Neuronal stem cell (in vitro differentiated cells): Measurements from ENCODE around the gene MOAP1.
"Not testable (repeated sequence)": the region's sequence is repeated elsewhere in the genome, so short reads cannot be mapped to it uniquely, and the experiment has no call there.

Experiments used
- DNase-seq: peaks from one replicate; pipeline ENCODE4 v3.0.0-alpha.2; 2013; ENCODE audit warnings: low spot score
- H2AFZ ChIP-seq: one replicate; pipeline ENCODE4 v1.6.1; 2013; ENCODE audit warnings: mild to moderate bottlenecking, low read length, inconsistent platforms
- H2AK5ac ChIP-seq: 2 replicates; pipeline ENCODE4 v1.6.1; 2013; ENCODE audit warnings: low read depth, mild to moderate bottlenecking, inconsistent platforms, low read length, moderate library complexity, mixed read lengths
- H2BK120ac ChIP-seq: 2 replicates; pipeline ENCODE4 v1.6.1; 2013; ENCODE audit warnings: low read depth, mild to moderate bottlenecking, inconsistent platforms, low read length, moderate library complexity, mixed read lengths
- H2BK12ac ChIP-seq: one replicate; pipeline ENCODE4 v1.6.1; 2013; ENCODE audit warnings: low read length, inconsistent platforms
- H2BK15ac ChIP-seq: 2 replicates; pipeline ENCODE4 v1.6.1; 2013; ENCODE audit warnings: mild to moderate bottlenecking, low read length, inconsistent platforms, mixed read lengths
- H2BK5ac ChIP-seq: one replicate; pipeline ENCODE4 v1.6.1; 2013; ENCODE audit warnings: inconsistent platforms, mild to moderate bottlenecking, low read length, moderate library complexity
- H3K14ac ChIP-seq: one replicate; pipeline ENCODE4 v1.6.1; 2013; ENCODE audit warnings: low read length, inconsistent platforms
- H3K18ac ChIP-seq: 2 replicates; pipeline ENCODE4 v1.6.1; 2013; ENCODE audit warnings: low read length, inconsistent platforms
- H3K23ac ChIP-seq: 2 replicates; pipeline ENCODE4 v1.6.1; 2013; ENCODE audit warnings: low read depth, mild to moderate bottlenecking, mixed read lengths, low read length, inconsistent platforms; ENCODE audit not compliant: poor library complexity
- H3K27ac ChIP-seq: replicated peaks from 3 replicates; pipeline ENCODE4 v1.5.1; 2013; ENCODE audit warnings: low read length, inconsistent platforms
- H3K27me3 ChIP-seq, 3 experiments: 2 replicates each; pipeline ENCODE4 v1.6.1; 2013; ENCODE audit warnings: low read length in 3 of 3, mild to moderate bottlenecking in 2 of 3, inconsistent platforms in 1 of 3, low read depth in 1 of 3, mixed read lengths in 1 of 3, moderate library complexity in 1 of 3; ENCODE audit not compliant: control insufficient read depth in 3 of 3, insufficient read depth in 3 of 3
- H3K36me3 ChIP-seq, 2 donors: replicated peaks in 1 of 2; 2 replicates each; pipeline ENCODE4 v1.6.1; 2013; ENCODE audit warnings: low read length in 2 of 2; ENCODE audit not compliant: control insufficient read depth in 2 of 2, insufficient read depth in 2 of 2
- H3K4ac ChIP-seq: 2 replicates; pipeline ENCODE4 v1.6.1; 2013; ENCODE audit warnings: inconsistent platforms, mild to moderate bottlenecking, low read length, moderate library complexity
- H3K4me1 ChIP-seq, 2 donors: 1 replicate in 1 of 2; 2 replicates in 1 of 2; pipeline ENCODE4 v1.6.1; 2013; ENCODE audit warnings: low read length in 2 of 2, low read depth in 1 of 2; ENCODE audit not compliant: control insufficient read depth in 2 of 2, insufficient read depth in 1 of 2
- H3K4me2 ChIP-seq: one replicate; pipeline ENCODE4 v1.6.1; 2013; ENCODE audit warnings: mild to moderate bottlenecking, low read length, inconsistent platforms; ENCODE audit not compliant: insufficient read depth, poor library complexity, severe bottlenecking
- H3K4me3 ChIP-seq, 2 donors: 2 replicates each; pipeline ENCODE4 v1.5.1; 2013; ENCODE audit warnings: low read length in 2 of 2, mild to moderate bottlenecking in 2 of 2, inconsistent platforms in 1 of 2, moderate library complexity in 1 of 2
- H3K79me1 ChIP-seq: one replicate; pipeline ENCODE4 v1.6.1; 2013; ENCODE audit warnings: low read depth, mild to moderate bottlenecking, inconsistent platforms, low read length, moderate library complexity
- H3K9ac ChIP-seq: one replicate; pipeline ENCODE4 v1.6.1; 2013; ENCODE audit warnings: mild to moderate bottlenecking, low read depth, low read length, inconsistent platforms; ENCODE audit not compliant: poor library complexity
- H3K9me3 ChIP-seq, 2 donors: replicated peaks in 1 of 2; 2 replicates each; pipeline versions ENCODE3 to v1.6.1; 2013; ENCODE audit warnings: low read length in 2 of 2, mild to moderate bottlenecking in 2 of 2, inconsistent platforms in 1 of 2, low read depth in 1 of 2, mixed read lengths in 1 of 2, moderate library complexity in 1 of 2; ENCODE audit not compliant: control insufficient read depth in 2 of 2, insufficient read depth in 1 of 2
- H4K8ac ChIP-seq: one replicate; pipeline ENCODE4 v1.6.1; 2013; ENCODE audit warnings: low read depth, mild to moderate bottlenecking, inconsistent platforms, low read length, moderate library complexity
- H4K91ac ChIP-seq: one replicate; pipeline ENCODE4 v1.6.1; 2013; ENCODE audit warnings: low read length, low read depth, mild to moderate bottlenecking, inconsistent platforms; ENCODE audit not compliant: poor library complexity
- WGBS, 2 donors: extraction: QIAGEN DNeasy Blood & Tissue Kit; methylation state at CpG; one replicate each; pipeline ENCODE4 v1.1.7; 2013; ENCODE audit warnings: missing lambda C conversion rate in 2 of 2, mixed read lengths in 1 of 2; ENCODE audit not compliant: insufficient read length in 2 of 2, insufficient replicate concordance in 1 of 2; ENCODE audit errors: extremely low coverage in 2 of 2; 5-methylcytosine and 5-hydroxymethylcytosine counted together

MOAP1 gene

DNA sequence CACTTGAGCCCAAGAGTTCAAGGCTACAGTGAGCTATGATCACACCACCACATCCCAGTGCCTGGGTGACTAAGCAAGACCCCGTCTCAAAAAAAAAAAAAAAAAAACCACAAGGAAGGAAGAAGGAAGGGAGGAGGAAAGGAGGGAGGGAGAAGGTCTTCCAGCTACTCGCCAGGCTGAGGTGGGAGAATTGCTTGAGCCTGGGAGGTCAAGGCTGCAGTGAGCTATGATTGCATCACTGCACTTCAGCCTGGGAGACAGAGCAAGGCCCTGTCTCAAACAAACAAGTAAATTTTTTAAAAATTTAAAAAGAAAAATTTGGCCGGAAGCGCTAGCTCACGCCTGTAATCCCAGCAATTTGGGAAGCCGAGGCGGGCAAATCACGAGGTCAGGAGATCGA lies 16.1 kb downstream of the MOAP1 start:
- WGBS, 2 donors: no CpG with 5 or more reads among the region's 9 CpGs

DNA sequence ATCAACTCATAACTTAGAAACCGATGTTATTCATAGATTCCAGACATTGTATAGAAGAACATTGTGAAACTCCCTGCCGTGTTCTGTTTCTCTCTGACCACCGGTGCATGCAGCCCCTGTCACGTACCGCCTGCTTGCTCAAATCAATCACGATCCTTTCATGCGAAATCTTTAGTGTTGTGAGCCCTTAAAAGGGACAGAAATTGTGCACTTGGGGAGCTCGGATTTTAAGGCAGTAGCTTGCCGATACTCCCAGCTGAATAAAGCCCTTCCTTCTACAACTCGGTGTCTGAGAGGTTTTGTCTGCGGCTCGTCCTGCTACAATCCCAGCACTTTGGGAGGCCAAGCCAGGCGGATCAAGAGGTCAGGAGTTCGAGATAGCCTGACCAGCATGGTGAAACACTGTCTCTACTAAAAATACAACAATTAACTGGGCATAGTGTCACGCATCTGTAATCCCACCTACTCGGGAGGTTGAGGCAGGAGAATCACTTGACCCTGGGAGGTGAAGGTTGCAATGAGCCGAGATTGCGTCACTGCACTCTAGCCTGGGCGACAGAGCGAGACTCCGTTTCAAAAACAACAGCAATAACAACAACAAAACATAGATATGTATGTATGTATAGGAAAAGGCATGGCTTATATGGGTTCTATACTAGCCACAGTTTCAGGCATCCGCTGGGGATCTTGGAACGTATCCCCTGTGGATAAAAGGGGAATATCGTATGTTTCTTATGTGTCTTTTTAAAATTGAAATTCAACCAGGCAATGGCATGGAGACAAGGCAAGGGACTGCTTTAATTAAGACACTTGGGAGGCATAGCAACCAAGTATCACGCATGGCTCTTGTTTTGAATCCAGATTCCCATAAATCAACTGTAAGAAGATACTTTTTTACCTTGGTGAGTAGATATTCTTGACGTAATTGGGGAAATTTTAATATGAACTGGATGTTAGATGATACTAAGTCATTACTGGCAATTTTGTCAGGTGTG lies 19.1 kb downstream of the MOAP1 start:
- H3K23ac ChIP-seq, H4K91ac ChIP-seq, H3K4me2 ChIP-seq, H2BK120ac ChIP-seq, H3K79me1 ChIP-seq, H2BK5ac ChIP-seq, H2BK12ac ChIP-seq, DNase-seq, H3K4me1 ChIP-seq, H3K36me3 ChIP-seq, H3K9me3 ChIP-seq, H2BK15ac ChIP-seq, H3K18ac ChIP-seq, H2AK5ac ChIP-seq, H3K27ac ChIP-seq, H3K4me3 ChIP-seq, H3K9ac ChIP-seq, H3K4ac ChIP-seq, H3K27me3 ChIP-seq, H4K8ac ChIP-seq, H3K14ac ChIP-seq: not testable (repeated sequence)
- H2AFZ ChIP-seq: peak overlapping the region; percentile 52
- no CpG with 5 or more reads among the region's 26 CpGs for whole genome bisulfite sequencing, 2 donors

More for the DNA sequence above, 16.1 kb downstream of the MOAP1 start:
- H2BK5ac ChIP-seq, H3K9me3 ChIP-seq, H3K23ac ChIP-seq, H2BK12ac ChIP-seq, H3K36me3 ChIP-seq, H2BK15ac ChIP-seq, H3K4me2 ChIP-seq, H3K14ac ChIP-seq, H2BK120ac ChIP-seq, H3K4me1 ChIP-seq, H2AFZ ChIP-seq, H3K18ac ChIP-seq, H3K4ac ChIP-seq, H3K9ac ChIP-seq, H2AK5ac ChIP-seq, H3K27me3 ChIP-seq, H3K27ac ChIP-seq, H4K91ac ChIP-seq, H4K8ac ChIP-seq, H3K4me3 ChIP-seq, H3K79me1 ChIP-seq, DNase-seq: not testable (repeated sequence)

DNA sequence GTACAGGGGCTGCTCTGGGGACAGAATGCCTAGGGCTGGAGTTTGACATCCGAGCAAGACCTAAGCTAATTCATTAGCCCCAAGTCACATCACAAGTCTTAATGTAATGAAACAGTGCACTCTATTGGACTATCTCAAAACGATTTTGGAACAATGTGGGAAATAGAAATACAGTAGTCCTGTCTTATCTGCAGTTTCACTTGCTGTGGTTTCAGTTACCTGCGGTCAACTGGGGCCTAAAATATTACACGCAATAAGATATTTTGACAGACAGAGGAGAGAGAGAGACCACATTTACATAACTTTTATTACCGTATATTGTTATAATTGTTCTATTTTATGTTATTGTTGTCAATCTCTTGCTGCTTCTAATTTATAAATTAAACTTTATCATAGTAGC lies 21.1 kb downstream of the MOAP1 start:
- DNase-seq: no peak
- H2BK5ac ChIP-seq: no peak overlapping the region
- H3K18ac ChIP-seq: no peak overlapping the region
- no peak overlapping the region for H2AK5ac ChIP-seq
- H2BK120ac ChIP-seq: no peak overlapping the region
- H3K4me2 ChIP-seq: no peak overlapping the region
- H3K27me3 ChIP-seq: no peaks in the 10 kb centered on the region
- no peak overlapping the region for H3K23ac ChIP-seq
- no peaks in the 10 kb centered on the region for H3K79me1 ChIP-seq
- no CpG with 5 or more reads among the region's 5 CpGs for WGBS, 2 donors
- no peak overlapping the region for H3K27ac ChIP-seq
- no peaks in the 10 kb centered on the region for H3K36me3 ChIP-seq
- no peaks in the 10 kb centered on the region for H3K4me1 ChIP-seq
- H3K4me3 ChIP-seq: no peak overlapping the region
- no peak overlapping the region for H2BK15ac ChIP-seq
- H2BK12ac ChIP-seq: no peak overlapping the region
- no peak overlapping the region for H2AFZ ChIP-seq
- no peak overlapping the region for H4K91ac ChIP-seq
- H3K9ac ChIP-seq: no peak overlapping the region
- H3K4ac ChIP-seq: no peak overlapping the region
- H3K9me3 ChIP-seq: peaks cover 0 to 6% of the 10 kb centered on the region in 2 donors
- H3K14ac ChIP-seq: no peak overlapping the region
- no peak overlapping the region for H4K8ac ChIP-seq

DNA sequence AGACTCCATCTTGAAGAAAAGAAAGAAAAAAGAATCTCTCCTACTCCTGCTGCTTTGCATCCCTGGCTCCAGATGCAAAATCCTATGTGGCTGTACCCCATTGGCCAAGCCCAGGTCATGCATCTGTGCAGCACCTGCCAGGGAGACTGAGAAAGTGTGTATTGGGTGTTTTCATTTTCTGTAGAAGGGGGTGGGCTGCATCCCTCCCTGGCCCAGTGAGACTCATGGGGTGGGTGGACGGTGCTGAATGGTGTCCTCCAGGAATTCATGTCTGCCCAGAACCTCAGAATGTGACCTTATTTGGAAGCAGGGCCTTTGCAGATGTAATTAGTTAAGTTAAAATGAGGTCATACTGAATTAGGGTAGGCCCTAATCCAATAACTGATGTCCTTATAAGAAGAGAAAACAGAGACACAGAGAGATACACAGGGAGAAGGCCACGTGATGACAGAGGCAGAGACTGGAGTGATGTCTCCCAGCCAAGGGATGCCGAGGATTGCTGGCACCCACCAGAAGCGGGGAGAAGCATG lies 23.2 kb downstream of the MOAP1 start:
- no peak for DNase-seq
- H3K18ac ChIP-seq: no peak overlapping the region
- no peak overlapping the region for H3K27ac ChIP-seq
- H3K9me3 ChIP-seq: peaks cover 0 to 6% of the 10 kb centered on the region in 2 donors
- peak overlapping the region; percentile 45 for H2AFZ ChIP-seq
- H3K9ac ChIP-seq: no peak overlapping the region
- H3K36me3 ChIP-seq: no peaks in the 10 kb centered on the region
- H4K8ac ChIP-seq: no peak overlapping the region
- H3K4me3 ChIP-seq: no peak overlapping the region
- H2BK15ac ChIP-seq: no peak overlapping the region
- no peak overlapping the region for H4K91ac ChIP-seq
- H2AK5ac ChIP-seq: no peak overlapping the region
- no CpG with 5 or more reads among the region's 4 CpGs for WGBS, 2 donors
- H2BK120ac ChIP-seq: no peak overlapping the region
- no peaks in the 10 kb centered on the region for H3K27me3 ChIP-seq
- H3K4me1 ChIP-seq: no peaks in the 10 kb centered on the region
- H2BK5ac ChIP-seq: no peak overlapping the region
- H3K14ac ChIP-seq: no peak overlapping the region
- H3K4me2 ChIP-seq: no peak overlapping the region
- no peak overlapping the region for H2BK12ac ChIP-seq
- H3K4ac ChIP-seq: no peak overlapping the region
- no peaks in the 10 kb centered on the region for H3K79me1 ChIP-seq
- no peak overlapping the region for H3K23ac ChIP-seq
